UCSD-AML1 (cell line): Measurements from ENCODE around the gene MAPKAPK3.

Source experiments
- DNase-seq: peaks from one replicate; lab custom pipeline; 2025; ENCODE audit not compliant: unreplicated experiment; lab: John Stamatoyannopoulos, UW

Gene MAPKAPK3

GRCh38 chr3:50626401-50626800, 9.4 kb downstream of the MAPKAPK3 start:
- DNase-seq = no peak

GRCh38 chr3:50627407-50628051, 10.6 kb downstream of the MAPKAPK3 start:
- peak; percentile 41 for DNase-seq

- DNase-seq = no peak
Observed at GRCh38 chr3:50628601-50629000, 11.7 kb downstream of the MAPKAPK3 start.

GRCh38 chr3:50630394-50630793, 13.4 kb downstream of the MAPKAPK3 start:
- no peak for DNase-seq

GRCh38 chr3:50630877-50631276, 13.9 kb downstream of the MAPKAPK3 start:
- no peak for DNase-seq

GRCh38 chr3:50632450-50632849, 15.5 kb downstream of the MAPKAPK3 start:
- DNase-seq = peak; percentile 52

GRCh38 chr3:50633230-50633790, 16.4 kb downstream of the MAPKAPK3 start:
- no peak for DNase-seq

- no peak for DNase-seq
Observed at GRCh38 chr3:50635066-50635465, 18.1 kb downstream of the MAPKAPK3 start.

- DNase-seq = no peak
Observed at GRCh38 chr3:50637011-50637410, 20.1 kb downstream of the MAPKAPK3 start.

GRCh38 chr3:50637945-50638344, 21.0 kb downstream of the MAPKAPK3 start:
- DNase-seq = no peak

GRCh38 chr3:50639055-50639494, 22.1 kb downstream of the MAPKAPK3 start:
- no peak for DNase-seq

- DNase-seq = no peak
Observed at GRCh38 chr3:50642382-50642781, 25.4 kb downstream of the MAPKAPK3 start.

GRCh38 chr3:50644561-50644960, 27.6 kb downstream of the MAPKAPK3 start:
- no peak for DNase-seq

- no peak for DNase-seq
Observed at GRCh38 chr3:50645378-50645777, 28.4 kb downstream of the MAPKAPK3 start.

- no peak for DNase-seq
Observed at GRCh38 chr3:50648313-50648712, 31.4 kb downstream of the MAPKAPK3 start.

GRCh38 chr3:50648944-50649343, 32.0 kb downstream of the MAPKAPK3 start:
- DNase-seq = no peak

- no peak for DNase-seq
Observed at GRCh38 chr3:50649451-50649931, 32.5 kb downstream of the MAPKAPK3 start.

- no peak for DNase-seq
Observed at GRCh38 chr3:50650018-50650417, 33.1 kb downstream of the MAPKAPK3 start.

GRCh38 chr3:50651445-50651844, 34.5 kb downstream of the MAPKAPK3 start:
- DNase-seq = no peak

- no peak for DNase-seq
Observed at GRCh38 chr3:50651920-50652529, 35.1 kb downstream of the MAPKAPK3 start.

GRCh38 chr3:50652709-50653108, 35.8 kb downstream of the MAPKAPK3 start:
- peak; percentile 61 for DNase-seq

GRCh38 chr3:50653937-50654595, 37.1 kb downstream of the MAPKAPK3 start:
- DNase-seq = no peak
